Suprapubic skin (tissue), 4 donors: ENCODE measurements around the gene TRPM6. TPM values are rescaled to one million over a fixed set of nuclear protein-coding genes. Genes with fewer than 3 reads are reported as not detected.

Source experiments
- DNase-seq, 2 donors: peaks; one replicate each; pipeline ENCODE4 v3.0.0-alpha.2; 2019; ENCODE audit warnings: low spot score in 2 of 2
- H3K27ac ChIP-seq: fragments of 200-600 bp; sonication (generic); one replicate; pipeline ENCODE4 v1.5.1; 2019
- H3K27me3 ChIP-seq: fragments of 200-600 bp; sonication (generic); one replicate; pipeline ENCODE4 v1.5.1; 2019
- H3K36me3 ChIP-seq: fragments of 200-600 bp; sonication (generic); one replicate; pipeline ENCODE4 v1.5.1; 2019
- H3K4me1 ChIP-seq: fragments of 200-600 bp; sonication (generic); one replicate; pipeline ENCODE4 v1.5.1; 2019
- H3K4me3 ChIP-seq: fragments of 200-600 bp; sonication (generic); one replicate; pipeline ENCODE4 v1.5.1; 2019; ENCODE audit warnings: mild to moderate bottlenecking
- H3K9me3 ChIP-seq: fragments of 200-600 bp; sonication (generic); one replicate; pipeline ENCODE4 v1.5.1; 2019
- CTCF ChIP-seq, 2 donors: fragments of 200-600 bp in 1 of 2; fragments of 450-650 bp in 1 of 2; sonication (generic) in 1 of 2; IDR thresholded peaks; one replicate each; pipeline ENCODE4 v1.5.1; 2016 to 2019; ENCODE audit warnings: antibody characterized with exemption in 2 of 2, mild to moderate bottlenecking in 1 of 2, moderate library complexity in 1 of 2
- EP300 ChIP-seq: sonication (generic); formaldehyde crosslinking; IDR thresholded peaks from one replicate; pipeline ENCODE4 v1.6.1; 2017; ENCODE audit warnings: antibody characterized with exemption
- POLR2A ChIP-seq, 2 donors: fragments of 450-650 bp; IDR thresholded peaks; one replicate each; pipeline ENCODE4 v1.6.1; 2017; ENCODE audit warnings: antibody characterized with exemption in 2 of 2, mild to moderate bottlenecking in 2 of 2, moderate library complexity in 2 of 2
- POLR2AphosphoS5 ChIP-seq, 3 donors: sonication (generic); formaldehyde crosslinking; IDR thresholded peaks; one replicate each; pipeline ENCODE4 v1.6.1; 2017; ENCODE audit warnings: antibody characterized with exemption in 3 of 3
- WGBS: methylation state at CpG from one replicate; pipeline ENCODE4 v1.1.5; 2018; 5-methylcytosine and 5-hydroxymethylcytosine counted together
- total RNA-seq, 4 donors: library from RNA; depleted of rRNA; stranded (reverse); fragments of >200 nt; gene quantifications; one replicate each; pipeline ENCODE4 v1.1.0, GENCODE V29; 2016

TRPM6 gene
- total RNA-seq, 4 donors from 2014 or later = 0.53 to 1.6 (median 1.0) TPM

DNA sequence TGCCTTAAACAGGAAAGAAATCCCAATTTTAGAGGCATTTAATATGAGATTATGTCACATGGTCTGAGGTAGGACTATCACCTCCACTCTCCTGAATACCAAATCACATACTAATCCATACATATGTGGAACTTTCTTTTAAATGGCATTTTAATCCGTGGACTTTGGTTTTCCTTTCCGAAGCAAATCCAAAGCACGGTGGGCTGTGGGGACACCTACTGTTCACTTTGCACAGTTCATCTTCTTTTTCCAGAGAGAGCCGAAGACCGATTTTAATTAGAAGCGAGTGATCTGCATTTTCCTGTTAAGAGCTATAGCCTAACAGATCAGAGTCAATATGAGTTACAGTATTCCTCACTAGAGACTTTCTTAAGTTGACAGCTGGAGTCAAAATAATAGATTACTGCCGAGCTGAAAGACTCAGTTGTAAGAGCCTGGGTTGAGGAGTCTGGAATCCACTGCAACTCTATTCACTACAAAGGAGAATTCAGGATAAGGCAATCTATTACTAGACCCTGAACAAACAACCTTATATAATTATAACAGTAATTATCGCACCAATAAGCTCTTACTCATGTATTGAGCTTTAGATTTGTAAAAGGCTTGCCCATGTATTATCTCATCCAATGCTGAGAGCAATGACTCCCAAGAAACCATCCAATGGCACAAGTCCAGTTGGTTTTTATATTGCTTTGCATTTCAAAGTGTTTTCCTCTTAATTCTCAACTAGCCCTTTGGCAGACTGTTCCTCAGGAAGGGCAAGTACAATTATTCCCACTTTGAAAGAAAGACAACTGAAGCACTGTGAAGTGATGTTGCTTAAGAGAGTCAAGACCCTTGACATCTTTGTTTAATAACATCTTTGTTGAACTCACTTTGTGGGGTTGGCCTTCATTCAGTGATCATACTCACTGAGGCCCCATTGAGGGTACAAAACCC, 144.7 kb downstream of the TRPM6 start:
- no peak overlapping the region for H3K4me3 ChIP-seq
- H3K4me1 ChIP-seq = peaks cover 2% of the 10 kb centered on the region
- H3K27ac ChIP-seq = no peak overlapping the region
- WGBS = 14% methylated on average over 8 of the region's 8 CpGs
- DNase-seq = no peak
- H3K36me3 ChIP-seq = no peaks in the 10 kb centered on the region
- no peaks in the 10 kb centered on the region for H3K9me3 ChIP-seq
- no peak for TF ChIP-seq POLR2AphosphoS5 (IDR thresholded peaks at IDR 0.05)
- peak; percentile 20 to 42 for TF ChIP-seq CTCF (IDR thresholded peaks at IDR 0.05)
- H3K27me3 ChIP-seq = no peaks in the 10 kb centered on the region

DNA sequence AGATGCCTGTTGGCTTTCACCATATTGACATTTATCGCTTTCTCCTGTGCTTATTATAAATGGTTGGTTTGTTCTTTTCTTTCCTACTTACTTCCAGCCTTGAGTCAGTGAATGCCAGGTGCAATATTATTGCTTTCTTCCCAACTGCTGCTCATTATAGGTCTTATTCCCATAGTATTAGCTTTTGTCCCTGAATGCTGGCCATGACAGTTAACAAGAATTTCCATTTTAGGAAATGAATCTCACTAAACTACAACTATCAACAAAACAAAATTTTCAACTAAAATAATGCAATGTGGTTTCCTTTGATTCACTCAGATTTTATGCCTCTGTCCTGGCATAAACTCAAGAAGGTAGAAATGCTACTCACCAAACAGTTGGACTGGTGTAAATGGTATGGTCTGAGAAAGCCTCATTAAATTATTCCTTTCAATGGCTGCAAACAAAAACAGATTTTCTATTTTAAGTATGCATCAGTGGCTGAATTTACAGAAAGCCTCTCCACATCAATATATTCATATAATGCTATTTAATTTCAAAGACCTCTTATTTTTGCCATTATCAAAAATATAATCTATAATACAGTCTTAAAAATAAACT, 145.4 kb downstream of the TRPM6 start:
- DNase-seq = no peak

DNA sequence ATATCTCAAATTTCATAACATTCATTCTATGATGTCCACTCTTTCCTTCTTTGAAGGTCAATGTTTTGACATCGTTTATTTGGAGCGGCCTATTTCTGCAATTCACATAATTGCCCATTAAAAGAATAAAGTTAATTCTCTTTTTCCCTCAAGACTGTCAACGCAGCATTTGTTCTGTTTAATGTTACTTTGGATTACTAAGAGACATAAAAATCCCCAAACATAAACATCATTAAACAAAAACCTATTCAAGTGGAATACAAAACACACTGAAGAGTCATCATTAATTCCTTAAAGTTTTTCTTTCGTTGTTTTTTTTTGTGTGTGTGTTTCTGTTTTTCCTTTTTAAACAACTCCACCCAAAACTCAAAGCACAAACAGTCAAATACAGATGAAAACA, 151.1 kb downstream of the TRPM6 start:
- H3K4me1 ChIP-seq = no peaks in the 10 kb centered on the region
- no peaks in the 10 kb centered on the region for H3K9me3 ChIP-seq
- H3K27me3 ChIP-seq = no peaks in the 10 kb centered on the region
- no peak overlapping the region for H3K27ac ChIP-seq
- TF ChIP-seq POLR2AphosphoS5 (IDR thresholded peaks at IDR 0.05) = no peak
- 85% methylated on average over 4 of the region's 4 CpGs for WGBS
- no peaks in the 10 kb centered on the region for H3K36me3 ChIP-seq
- DNase-seq = no peak
- no peak overlapping the region for H3K4me3 ChIP-seq

More for the DNA sequence above, 145.4 kb downstream of the TRPM6 start:
- no peaks in the 10 kb centered on the region for H3K27me3 ChIP-seq
- H3K27ac ChIP-seq = no peak overlapping the region
- H3K9me3 ChIP-seq = no peaks in the 10 kb centered on the region
- 94% methylated on average over 1 of the region's 1 CpG for WGBS
- no peaks in the 10 kb centered on the region for H3K36me3 ChIP-seq
- TF ChIP-seq EP300 = no peak
- TF ChIP-seq CTCF (IDR thresholded peaks at IDR 0.05) = no peak
- TF ChIP-seq POLR2AphosphoS5 (IDR thresholded peaks at IDR 0.05) = no peak
- TF ChIP-seq POLR2A (IDR thresholded peaks at IDR 0.05) = no peak
- H3K4me3 ChIP-seq = no peak overlapping the region
- H3K4me1 ChIP-seq = peaks cover 2% of the 10 kb centered on the region

DNA sequence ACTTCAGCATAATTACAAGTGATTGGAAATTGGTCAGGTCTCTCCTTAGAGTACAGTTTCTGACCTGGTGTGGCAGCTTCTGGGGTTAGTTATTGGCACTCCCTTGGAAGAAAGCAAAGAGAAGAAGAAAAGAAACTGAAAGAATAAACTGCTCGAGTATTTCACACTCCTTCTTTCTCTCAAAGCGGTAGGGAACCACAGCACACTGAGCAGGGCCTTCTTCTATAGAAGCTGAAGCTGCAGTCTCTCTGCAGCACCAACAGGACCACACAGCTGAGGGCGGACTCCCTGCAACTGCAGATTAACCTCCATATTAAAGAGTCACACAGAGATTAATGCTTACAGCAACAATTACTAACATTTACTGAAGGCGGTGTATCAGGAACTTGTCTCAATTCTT, 152.0 kb downstream of the TRPM6 start:
- no peak for TF ChIP-seq POLR2A (IDR thresholded peaks at IDR 0.05)
- TF ChIP-seq POLR2AphosphoS5 (IDR thresholded peaks at IDR 0.05) = no peak
- no peak for TF ChIP-seq CTCF (IDR thresholded peaks at IDR 0.05)
- no peak for TF ChIP-seq EP300
- no peaks in the 10 kb centered on the region for H3K27me3 ChIP-seq
- no peak for DNase-seq
- no peak overlapping the region for H3K27ac ChIP-seq
- no peaks in the 10 kb centered on the region for H3K4me1 ChIP-seq
- no peaks in the 10 kb centered on the region for H3K36me3 ChIP-seq
- no peaks in the 10 kb centered on the region for H3K9me3 ChIP-seq
- no peak overlapping the region for H3K4me3 ChIP-seq
- WGBS = 83% methylated on average over 4 of the region's 4 CpGs

- no peak overlapping the region for H3K4me3 ChIP-seq
- no peak overlapping the region for H3K27ac ChIP-seq
- H3K36me3 ChIP-seq = no peaks in the 10 kb centered on the region
- DNase-seq = no peak
- H3K9me3 ChIP-seq = no peaks in the 10 kb centered on the region
- no peak for TF ChIP-seq POLR2AphosphoS5 (IDR thresholded peaks at IDR 0.05)
- no peak for TF ChIP-seq EP300
- TF ChIP-seq POLR2A (IDR thresholded peaks at IDR 0.05) = no peak
- no peak for TF ChIP-seq CTCF (IDR thresholded peaks at IDR 0.05)
- peaks cover 4% of the 10 kb centered on the region for H3K4me1 ChIP-seq
- no peaks in the 10 kb centered on the region for H3K27me3 ChIP-seq
- 23% methylated on average over 9 of the region's 9 CpGs for WGBS
Measured at GRCh38 chr9:74729136-74729695, 158.5 kb downstream of the TRPM6 start.
